Nucleus accumbens (tissue), 56 donors: ENCODE measurements around the gene SLC12A5.

ENCODE experiments used
- DNase-seq, 56 donors: peaks; one replicate each; lab custom pipeline; 2025; lab: John Stamatoyannopoulos, UW

The SLC12A5 gene

GRCh38 chr20:46006022-46006705 is 22.9 kb upstream of the SLC12A5 start:
- DNase-seq = no peak

- no peak for DNase-seq
These were observed 22.1 kb upstream of the SLC12A5 start for GRCh38 chr20:46006964-46007363.

GRCh38 chr20:46007671-46008070 is 21.3 kb upstream of the SLC12A5 start:
- no peak for DNase-seq

- DNase-seq = no peak
These were observed 19.2 kb upstream of the SLC12A5 start for GRCh38 chr20:46009816-46010215.

- peak in 1 of 56 donors; percentile 18 for DNase-seq
These were observed 18.3 kb upstream of the SLC12A5 start for GRCh38 chr20:46010491-46011391.

DNA sequence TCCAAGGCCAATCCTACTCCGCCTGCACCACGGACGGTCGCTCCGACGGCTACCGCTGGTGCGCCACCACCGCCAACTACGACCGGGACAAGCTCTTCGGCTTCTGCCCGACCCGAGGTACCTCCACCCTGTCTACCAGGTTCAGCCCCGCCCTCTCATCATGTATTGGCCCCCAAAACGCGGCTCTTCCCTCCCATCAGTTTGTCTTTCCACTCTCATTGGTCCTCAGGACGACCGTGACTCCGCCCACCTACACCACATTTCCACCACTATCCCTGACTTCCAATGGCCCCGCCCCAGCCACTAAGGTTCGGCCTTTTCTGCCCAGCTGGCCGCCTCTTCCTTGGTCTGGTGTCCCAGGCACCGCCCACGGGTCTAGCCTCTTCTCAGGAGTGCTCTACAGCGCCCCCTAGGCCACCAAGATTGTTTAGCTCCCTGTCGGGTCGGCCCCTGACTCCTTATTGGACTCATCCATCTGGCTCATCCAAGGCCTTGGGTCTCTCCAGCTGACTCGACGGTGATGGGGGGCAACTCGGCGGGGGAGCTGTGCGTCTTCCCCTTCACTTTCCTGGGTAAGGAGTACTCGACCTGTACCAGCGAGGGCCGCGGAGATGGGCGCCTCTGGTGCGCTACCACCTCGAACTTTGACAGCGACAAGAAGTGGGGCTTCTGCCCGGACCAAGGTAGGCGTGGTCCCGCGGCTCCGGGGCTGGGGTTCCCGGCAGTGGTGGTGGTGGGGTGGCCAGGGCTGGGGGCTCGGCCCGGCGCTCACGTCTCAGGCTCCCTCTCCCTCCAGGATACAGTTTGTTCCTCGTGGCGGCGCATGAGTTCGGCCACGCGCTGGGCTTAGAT is 17.2 kb upstream of the SLC12A5 start:
- DNase-seq = peak in 1 of 56 donors; percentile 37

GRCh38 chr20:46012921-46013320 is 16.1 kb upstream of the SLC12A5 start:
- DNase-seq = no peak

DNA sequence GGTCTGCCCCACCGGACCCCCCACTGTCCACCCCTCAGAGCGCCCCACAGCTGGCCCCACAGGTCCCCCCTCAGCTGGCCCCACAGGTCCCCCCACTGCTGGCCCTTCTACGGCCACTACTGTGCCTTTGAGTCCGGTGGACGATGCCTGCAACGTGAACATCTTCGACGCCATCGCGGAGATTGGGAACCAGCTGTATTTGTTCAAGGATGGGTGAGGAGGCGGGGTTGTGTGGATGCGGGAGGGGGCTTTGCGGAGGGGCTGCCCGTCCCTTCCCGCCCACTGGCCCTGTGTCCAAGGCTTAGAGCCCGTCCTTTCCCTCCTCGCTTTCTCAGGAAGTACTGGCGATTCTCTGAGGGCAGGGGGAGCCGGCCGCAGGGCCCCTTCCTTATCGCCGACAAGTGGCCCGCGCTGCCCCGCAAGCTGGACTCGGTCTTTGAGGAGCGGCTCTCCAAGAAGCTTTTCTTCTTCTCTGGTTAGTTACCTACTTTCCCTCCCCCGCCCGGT is 15.6 kb upstream of the SLC12A5 start:
- no peak for DNase-seq

DNA sequence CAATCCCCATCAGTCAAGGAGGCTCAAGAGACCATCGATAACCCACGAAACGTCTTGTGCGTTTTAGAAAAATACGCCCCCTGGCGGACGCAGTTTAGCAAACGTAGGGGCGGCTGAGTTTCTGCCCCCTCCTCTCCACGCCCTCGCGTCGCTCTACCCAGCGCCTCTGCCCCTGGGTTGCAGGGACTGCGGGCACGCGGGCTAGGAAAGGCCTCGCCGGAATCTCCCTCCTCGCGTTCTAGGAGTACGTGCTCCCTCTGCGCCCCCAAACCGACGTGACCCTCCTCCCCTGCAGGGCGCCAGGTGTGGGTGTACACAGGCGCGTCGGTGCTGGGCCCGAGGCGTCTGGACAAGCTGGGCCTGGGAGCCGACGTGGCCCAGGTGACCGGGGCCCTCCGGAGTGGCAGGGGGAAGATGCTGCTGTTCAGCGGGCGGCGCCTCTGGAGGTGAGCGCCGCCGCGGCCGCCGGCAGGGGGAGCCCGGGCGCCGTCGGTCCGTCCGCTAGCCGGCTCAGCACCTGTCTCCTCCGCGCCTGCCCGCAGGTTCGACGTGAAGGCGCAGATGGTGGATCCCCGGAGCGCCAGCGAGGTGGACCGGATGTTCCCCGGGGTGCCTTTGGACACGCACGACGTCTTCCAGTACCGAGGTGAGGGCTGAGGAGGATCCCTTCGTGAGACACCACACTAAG is 15.0 kb upstream of the SLC12A5 start:
- DNase-seq = peak in 6 of 56 donors; percentile 2 to 32 (median 14)

GRCh38 chr20:46014517-46015396 is 14.3 kb upstream of the SLC12A5 start:
- no peak for DNase-seq

DNA sequence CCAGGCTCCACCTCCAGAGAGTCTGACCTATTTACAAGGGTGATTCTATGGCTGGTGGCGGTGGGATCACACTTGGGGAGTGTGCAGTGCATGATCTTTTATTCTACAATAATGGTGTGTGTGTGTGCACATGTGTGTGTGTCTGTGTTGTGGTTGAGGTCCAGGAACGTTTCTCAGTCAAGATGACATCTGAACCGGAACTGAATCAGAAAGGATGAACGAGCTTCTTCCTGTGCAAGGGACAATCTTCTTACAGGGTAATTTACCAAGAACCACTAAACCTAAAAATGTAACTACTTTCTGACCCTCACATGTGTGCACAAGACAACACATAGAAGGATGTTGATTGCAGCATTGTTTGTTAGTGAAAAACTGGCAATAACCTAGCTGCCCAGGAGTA is 11.7 kb upstream of the SLC12A5 start:
- DNase-seq = no peak

DNA sequence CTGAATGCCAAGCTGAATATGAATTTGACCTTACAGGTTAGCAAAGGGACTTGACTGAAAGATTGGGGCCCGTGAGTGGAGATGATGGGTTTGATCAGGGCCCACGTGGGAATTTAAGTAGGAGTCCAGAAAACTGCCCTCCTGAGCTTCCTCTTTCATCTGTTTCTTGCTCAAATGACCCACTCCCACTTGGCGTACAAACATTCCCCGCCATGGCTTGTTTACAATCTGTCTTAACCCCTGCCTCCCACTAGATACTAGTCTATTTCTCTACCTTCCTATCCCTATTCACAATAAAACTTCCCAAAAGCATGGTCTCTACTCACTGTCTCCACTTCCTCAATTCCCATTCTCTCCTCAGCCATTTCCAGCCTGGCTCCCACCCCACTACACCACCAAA is 10.9 kb upstream of the SLC12A5 start:
- DNase-seq = no peak

- no peak for DNase-seq
These were observed 10.4 kb upstream of the SLC12A5 start for GRCh38 chr20:46018611-46019010.

DNA sequence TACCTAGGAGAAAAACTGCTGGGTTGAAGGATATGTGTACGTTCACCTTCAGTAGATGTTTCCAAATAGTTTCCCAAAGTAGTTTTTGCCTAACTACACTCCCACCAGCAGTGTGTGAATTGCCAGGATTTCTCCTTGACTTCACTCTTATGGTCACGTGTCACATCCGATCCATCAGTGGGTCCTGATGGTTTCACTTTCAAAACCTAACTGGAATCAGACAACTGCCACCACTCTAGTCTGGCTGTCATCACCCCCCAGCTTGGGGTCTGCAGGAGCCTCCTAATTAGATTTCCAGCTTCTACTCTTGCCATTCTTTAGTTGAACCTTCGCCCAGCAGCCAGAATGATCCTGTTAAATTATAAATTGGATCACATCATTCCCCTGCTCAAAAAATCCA is 8.5 kb upstream of the SLC12A5 start:
- no peak for DNase-seq

DNA sequence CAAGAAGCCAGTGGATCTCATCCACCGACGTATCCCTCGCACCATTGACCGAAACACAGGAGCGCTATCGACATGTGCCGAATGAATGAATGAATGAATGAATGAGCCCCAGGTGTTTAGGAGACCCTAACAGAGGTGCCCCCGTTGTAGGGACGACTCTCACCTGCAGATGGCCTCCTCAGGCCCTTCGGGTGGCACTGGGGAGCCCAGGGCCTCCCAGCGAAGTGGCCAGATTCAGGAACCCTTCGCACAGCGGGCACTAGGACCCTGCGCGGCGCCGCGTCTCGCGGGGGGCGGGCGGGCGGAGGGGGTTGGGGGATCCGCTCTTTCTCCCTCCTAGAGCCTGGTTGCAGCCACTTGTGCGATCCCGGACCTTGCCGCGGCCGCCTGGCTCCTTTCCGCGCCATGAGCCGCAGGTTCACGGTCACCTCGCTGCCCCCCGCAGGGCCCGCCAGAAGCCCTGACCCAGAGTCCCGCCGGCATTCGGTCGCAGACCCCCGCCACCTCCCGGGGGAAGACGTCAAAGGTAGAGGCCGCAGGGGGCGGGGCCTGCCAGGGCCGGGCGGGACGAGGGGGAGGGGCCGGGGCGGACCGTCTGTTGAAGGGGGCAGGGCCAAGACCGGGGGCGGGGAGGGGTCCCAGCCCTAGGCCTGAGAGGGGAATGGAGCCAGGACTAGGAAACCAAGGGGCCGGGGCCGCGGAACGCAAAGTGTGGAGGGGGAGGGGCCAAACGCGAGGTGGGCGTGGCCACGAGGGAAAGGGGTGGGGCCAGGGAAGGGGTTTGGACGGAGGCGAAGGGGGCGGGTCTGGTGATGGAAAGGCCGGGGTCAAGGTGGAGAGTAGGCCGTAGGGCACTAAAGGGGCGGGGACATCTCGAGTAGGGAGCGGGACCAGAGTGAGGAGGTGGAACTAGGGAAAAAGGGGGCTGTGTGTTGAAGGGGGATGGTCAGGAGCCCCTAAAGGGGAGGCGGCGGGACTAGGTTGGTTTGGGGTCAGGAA is 7.4 kb upstream of the SLC12A5 start:
- DNase-seq = peak in 37 of 56 donors; percentile 5 to 82 (median 53)

DNA sequence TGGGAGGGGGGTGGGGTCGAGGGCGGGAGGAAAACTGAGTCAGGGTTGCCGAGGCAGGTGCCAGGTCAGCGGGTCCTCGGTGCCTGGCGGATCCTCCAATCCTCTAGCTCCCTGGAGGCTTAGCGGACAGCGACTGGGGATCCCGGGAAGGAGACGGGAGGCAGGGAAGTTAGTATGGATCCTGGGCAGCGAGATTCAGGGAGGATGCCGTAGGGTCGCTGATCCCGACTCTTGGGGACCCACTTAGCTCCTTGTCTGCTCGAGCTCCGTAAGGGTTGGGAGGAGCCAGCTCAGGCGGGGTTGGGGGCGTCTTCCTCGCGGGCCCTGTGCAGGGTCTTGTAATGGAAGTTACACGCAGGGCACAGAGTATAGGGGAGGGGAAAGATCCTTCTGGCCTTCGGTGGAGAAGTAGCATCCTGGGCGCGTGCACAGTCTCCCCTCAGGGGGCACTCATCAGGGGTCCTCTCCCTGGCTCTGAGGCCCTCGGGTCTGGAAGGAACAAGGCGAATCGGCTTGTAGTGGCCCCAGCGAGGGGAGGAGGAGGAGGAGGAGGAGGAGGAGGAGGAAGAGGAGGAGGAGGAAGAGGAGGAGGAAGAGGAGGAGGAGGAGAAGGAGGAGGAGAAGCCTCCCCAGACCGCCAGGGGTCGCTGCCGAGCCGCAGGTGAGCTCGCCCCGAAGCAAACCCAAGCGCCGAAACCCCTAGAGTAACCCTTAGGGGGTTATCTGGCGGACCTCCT is 6.4 kb upstream of the SLC12A5 start:
- peak in 44 of 56 donors; percentile 15 to 80 (median 42) for DNase-seq

DNA sequence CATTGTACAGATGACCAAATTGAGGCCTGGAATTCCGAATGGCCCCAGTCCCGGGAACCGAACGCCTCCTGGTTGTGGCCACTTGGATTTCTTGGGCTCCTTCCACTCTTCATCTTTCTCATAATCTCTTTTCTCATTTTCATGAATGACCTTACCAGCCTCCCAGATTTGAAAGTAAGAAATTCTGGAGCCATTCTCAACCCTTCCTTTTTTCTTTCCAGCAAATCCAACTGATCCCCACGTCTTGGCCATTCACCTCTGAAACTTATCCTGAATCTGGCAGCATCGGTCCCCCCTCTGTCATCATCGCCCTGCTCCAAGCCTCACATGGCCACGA is 5.9 kb upstream of the SLC12A5 start:
- no peak for DNase-seq
